DOHH2 (cell line): ENCODE results near the gene PAPOLB.

Experiments
- H3F3A ChIP-seq: fragments of 200-600 bp; sonication (generic), shearing (Covaris generic); 2 replicates; pipeline ENCODE4 v1.6.0; 2016; ENCODE audit warnings: antibody characterized with exemption, mild to moderate bottlenecking; ENCODE audit not compliant: control insufficient read depth, insufficient read depth
- H3K27ac ChIP-seq: fragments of 200-600 bp; sonication (generic); 2 replicates; pipeline ENCODE4 v1.5.1; 2014; ENCODE audit warnings: low read depth, mild to moderate bottlenecking, low read length, moderate library complexity
- H3K27me3 ChIP-seq: fragments of 200-600 bp; sonication (generic); 2 replicates; pipeline ENCODE4 v1.6.1; 2014; ENCODE audit warnings: mild to moderate bottlenecking, low read length, mixed read lengths; ENCODE audit not compliant: control insufficient read depth
- H3K36me3 ChIP-seq: fragments of 200-600 bp; sonication (generic); 2 replicates; pipeline ENCODE4 v1.6.1; 2014; ENCODE audit warnings: mild to moderate bottlenecking, low read length, moderate library complexity, mixed read lengths; ENCODE audit not compliant: control insufficient read depth
- H3K4me1 ChIP-seq: fragments of 200-600 bp; sonication (generic); 2 replicates; pipeline ENCODE4 v1.6.1; 2014; ENCODE audit warnings: mild to moderate bottlenecking, low read length, mixed read lengths; ENCODE audit not compliant: control insufficient read depth
- H3K4me2 ChIP-seq: fragments of 200-600 bp; sonication (generic); 2 replicates; pipeline ENCODE4 v1.6.0; 2014; ENCODE audit warnings: mild to moderate bottlenecking, low read length, moderate library complexity
- H3K4me3 ChIP-seq: fragments of 200-600 bp; sonication (generic); 2 replicates; pipeline ENCODE4 v1.5.1; 2014; ENCODE audit warnings: mild to moderate bottlenecking, low read length, mixed read lengths
- H3K79me2 ChIP-seq: fragments of 200-600 bp; sonication (generic); 2 replicates; pipeline ENCODE4 v1.6.1; 2014; ENCODE audit warnings: mild to moderate bottlenecking, low read length, mixed read lengths; ENCODE audit not compliant: control insufficient read depth
- H3K9me2 ChIP-seq: fragments of 200-600 bp; sonication (generic); replicated peaks from 2 replicates; pipeline ENCODE4 v1.6.1; 2014; ENCODE audit warnings: mild to moderate bottlenecking, low read length, mixed read lengths; ENCODE audit not compliant: control insufficient read depth
- H3K9me3 ChIP-seq: fragments of 200-600 bp; sonication (generic); 2 replicates; pipeline ENCODE4 v1.6.1; 2014; ENCODE audit warnings: antibody characterized with exemption, low read length, mixed read lengths; ENCODE audit not compliant: control insufficient read depth, insufficient read depth
- H4K20me1 ChIP-seq: fragments of 200-600 bp; sonication (generic); 2 replicates; pipeline ENCODE4 v1.6.0; 2014; ENCODE audit warnings: low read depth, mild to moderate bottlenecking, antibody characterized with exemption, low read length, moderate library complexity; ENCODE audit not compliant: control insufficient read depth, insufficient read depth
- EZH2phosphoT487 ChIP-seq: fragments of 200-600 bp; sonication (generic); IDR thresholded peaks from 2 replicates; pipeline ENCODE4 v1.6.1; 2017; ENCODE audit warnings: borderline replicate concordance, mild to moderate bottlenecking, antibody characterized with exemption, low read length, moderate library complexity, mixed read lengths
- TF ChIP-seq, protein P1 (sequence below): fragments of 200-600 bp; sonication (generic); IDR thresholded peaks from one replicate; pipeline ENCODE4 v1.5.1; 2014; ENCODE audit warnings: antibody characterized with exemption, mild to moderate bottlenecking, low read depth, low read length; ENCODE audit not compliant: poor library complexity, severe bottlenecking

PAPOLB gene

DNA sequence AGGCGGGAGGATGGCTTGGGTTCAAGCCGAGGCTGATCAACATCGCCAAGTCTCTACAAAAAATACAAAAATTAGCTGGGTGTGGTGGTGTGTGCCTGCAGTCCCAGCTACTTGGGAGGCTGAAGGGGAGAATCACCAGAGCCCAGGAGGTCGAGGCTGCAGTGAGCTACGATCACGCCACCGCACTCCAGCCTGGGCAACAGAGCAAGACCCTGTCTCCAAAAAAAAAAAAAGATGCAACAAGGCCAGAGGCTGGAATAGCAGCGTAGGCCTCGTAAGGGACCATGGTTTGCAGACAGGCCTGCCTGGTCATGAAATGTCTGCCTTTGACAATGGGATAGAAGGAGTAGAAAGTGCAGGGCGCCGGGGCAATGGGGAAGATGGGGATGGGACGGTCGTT is 20.0 kb downstream of the PAPOLB start:
- H3K27me3 ChIP-seq, result no peaks in the 10 kb centered on the region
- no peak overlapping the region for H3K4me3 ChIP-seq
- no peaks in the 10 kb centered on the region for H3K79me2 ChIP-seq
- H3K9me2 ChIP-seq, result no peaks in the 10 kb centered on the region
- H3K4me2 ChIP-seq, result no peak overlapping the region
- H3K36me3 ChIP-seq, result no peaks in the 10 kb centered on the region
- H3K9me3 ChIP-seq, result no peaks in the 10 kb centered on the region
- H3F3A ChIP-seq, result no peaks in the 10 kb centered on the region
- H4K20me1 ChIP-seq, result no peaks in the 10 kb centered on the region
- H3K4me1 ChIP-seq, result no peaks in the 10 kb centered on the region
- TF ChIP-seq, protein P1, sequence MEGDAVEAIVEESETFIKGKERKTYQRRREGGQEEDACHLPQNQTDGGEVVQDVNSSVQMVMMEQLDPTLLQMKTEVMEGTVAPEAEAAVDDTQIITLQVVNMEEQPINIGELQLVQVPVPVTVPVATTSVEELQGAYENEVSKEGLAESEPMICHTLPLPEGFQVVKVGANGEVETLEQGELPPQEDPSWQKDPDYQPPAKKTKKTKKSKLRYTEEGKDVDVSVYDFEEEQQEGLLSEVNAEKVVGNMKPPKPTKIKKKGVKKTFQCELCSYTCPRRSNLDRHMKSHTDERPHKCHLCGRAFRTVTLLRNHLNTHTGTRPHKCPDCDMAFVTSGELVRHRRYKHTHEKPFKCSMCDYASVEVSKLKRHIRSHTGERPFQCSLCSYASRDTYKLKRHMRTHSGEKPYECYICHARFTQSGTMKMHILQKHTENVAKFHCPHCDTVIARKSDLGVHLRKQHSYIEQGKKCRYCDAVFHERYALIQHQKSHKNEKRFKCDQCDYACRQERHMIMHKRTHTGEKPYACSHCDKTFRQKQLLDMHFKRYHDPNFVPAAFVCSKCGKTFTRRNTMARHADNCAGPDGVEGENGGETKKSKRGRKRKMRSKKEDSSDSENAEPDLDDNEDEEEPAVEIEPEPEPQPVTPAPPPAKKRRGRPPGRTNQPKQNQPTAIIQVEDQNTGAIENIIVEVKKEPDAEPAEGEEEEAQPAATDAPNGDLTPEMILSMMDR, result no peak
- TF ChIP-seq EZH2phosphoT487, result no peak
- no peak overlapping the region for H3K27ac ChIP-seq

DNA sequence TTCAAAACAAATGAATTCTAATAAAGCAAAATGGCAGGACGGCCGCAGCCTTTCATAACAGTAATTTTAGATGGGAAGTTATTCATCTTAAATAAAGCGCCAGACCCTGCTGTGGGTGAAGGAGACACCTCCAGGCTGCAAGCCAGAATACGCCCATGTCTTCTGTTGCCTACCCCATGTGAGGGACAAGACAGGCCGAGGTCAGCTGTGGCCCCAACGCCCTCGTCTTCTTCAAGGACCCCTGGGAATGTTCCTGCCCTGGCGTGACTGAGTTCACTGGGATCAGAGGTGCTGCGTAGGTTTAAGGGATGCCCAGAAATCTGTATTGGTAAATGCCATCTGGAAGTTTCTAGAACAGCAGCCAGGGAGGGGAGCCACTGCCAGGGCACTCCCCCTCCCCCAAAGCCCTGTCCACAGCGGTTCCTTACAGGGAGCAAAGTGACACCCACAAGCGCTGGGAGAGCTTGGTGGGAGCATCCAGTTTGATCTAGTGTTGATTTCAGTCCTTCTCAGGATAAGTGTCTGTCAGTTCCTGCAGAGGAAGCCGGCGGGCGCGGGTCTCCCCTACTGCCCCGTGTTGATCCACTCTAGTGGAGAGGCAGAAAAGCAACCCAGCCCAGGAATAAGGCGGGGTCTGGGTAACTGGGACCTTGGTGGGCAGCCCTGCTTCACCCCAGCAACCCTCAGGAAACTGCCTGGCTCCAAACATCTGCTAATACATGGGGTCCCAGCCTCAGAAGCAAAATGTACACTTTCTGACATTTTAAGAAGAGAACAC is 20.6 kb downstream of the PAPOLB start:
- H3K79me2 ChIP-seq, result no peaks in the 10 kb centered on the region
- no peaks in the 10 kb centered on the region for H3K4me1 ChIP-seq
- no peak overlapping the region for H3K4me2 ChIP-seq
- H3K27ac ChIP-seq, result no peak overlapping the region
- H4K20me1 ChIP-seq, result no peaks in the 10 kb centered on the region
- no peaks in the 10 kb centered on the region for H3K9me3 ChIP-seq
- no peaks in the 10 kb centered on the region for H3K9me2 ChIP-seq
- no peaks in the 10 kb centered on the region for H3K27me3 ChIP-seq
- H3K4me3 ChIP-seq, result no peak overlapping the region
- H3F3A ChIP-seq, result no peaks in the 10 kb centered on the region
- H3K36me3 ChIP-seq, result no peaks in the 10 kb centered on the region
- TF ChIP-seq, protein P1, result no peak
- TF ChIP-seq EZH2phosphoT487, result no peak

DNA sequence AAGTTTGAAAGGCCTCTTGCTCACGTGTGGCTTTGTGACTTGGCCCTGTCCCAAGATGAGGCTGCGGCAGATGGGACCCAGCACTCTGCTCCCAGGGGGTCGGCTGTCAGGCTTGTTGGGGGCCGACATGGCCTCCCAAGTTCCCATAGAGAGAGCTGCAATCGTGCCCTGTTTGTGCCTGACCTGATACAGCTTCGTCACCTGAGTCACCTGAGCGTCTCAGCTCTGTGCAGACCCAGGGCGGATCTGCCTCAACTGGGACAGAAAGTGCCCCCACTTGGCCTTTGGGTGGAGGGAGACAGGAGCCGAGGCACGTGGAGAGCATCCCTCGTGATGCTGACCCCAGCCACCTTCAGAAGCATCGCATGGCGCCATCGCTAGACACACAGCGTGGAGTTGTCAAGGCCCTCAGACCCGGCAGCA is 21.7 kb downstream of the PAPOLB start:
- Histone ChIP-seq H3K27ac (no peak overlapping the region), H3F3A (no peaks in the 10 kb centered on the region), H3K9me3 (no peaks in the 10 kb centered on the region), H3K79me2 (no peaks in the 10 kb centered on the region), H3K4me2 (no peak overlapping the region), H3K4me3 (no peak overlapping the region), H3K9me2 (no peaks in the 10 kb centered on the region), H3K4me1 (no peaks in the 10 kb centered on the region), H3K27me3 (no peaks in the 10 kb centered on the region), H3K36me3 (no peaks in the 10 kb centered on the region), H4K20me1 (no peaks in the 10 kb centered on the region)
- TF ChIP-seq EZH2phosphoT487, result no peak
- TF ChIP-seq, protein P1, result no peak
